Liver (tissue), 3 donors: ENCODE measurements around the gene ASCL2.

ENCODE experiments used
- CTCF ChIP-seq: fragments of 150-350 bp; IDR thresholded peaks from 2 replicates; pipeline ENCODE4 v1.5.1; 2017; ENCODE audit warnings: improper control_type of control experiment, low read depth, low read length; ENCODE audit not compliant: missing input control
- TAF1 ChIP-seq: conservative IDR thresholded peaks from 2 replicates; pipeline ENCODE4 v1.6.1; 2016; ENCODE audit warnings: antibody characterized with exemption, mild to moderate bottlenecking
- donor health status: healthy.
- donor health status: healthy.

GRCh38 chr11:2248242-2248641 is 22.1 kb downstream of the ASCL2 start:
- TF ChIP-seq CTCF (no peak), TAF1 (no peak)
